Ureter (tissue), 1 donor: Measurements from ENCODE around the gene LDLR. TPM values are rescaled to one million over a fixed set of nuclear protein-coding genes. Genes with fewer than 3 reads are reported as not detected.
A peak's percentile ranks its signal among the peaks of the same experiment; 100 is the strongest.
"Not testable (repeated sequence)": the region's sequence is repeated elsewhere in the genome, so short reads cannot be mapped to it uniquely, and the experiment has no call there.

Experiments used
- DNase-seq: peaks from one replicate; pipeline ENCODE4 v3.0.0-alpha.2; 2020; ENCODE audit warnings: low spot score
- total RNA-seq: library from RNA; stranded (reverse); gene quantifications from one replicate; pipeline ENCODE4 v1.2.4, GENCODE V29; 2023
- donor health status: DM: yes; HTN: yes; CAD: no.

The LDLR gene
- total RNA-seq, 1 donor from 2014 or later, result 78.2 TPM

- DNase-seq, result no peak
These were observed 51.6 kb downstream of the LDLR start for GRCh38 chr19:11140896-11141295.

GRCh38 chr19:11141937-11142527 is 52.8 kb downstream of the LDLR start:
- no peak for DNase-seq

GRCh38 chr19:11142528-11143171 is 53.4 kb downstream of the LDLR start:
- DNase-seq, result peak; percentile 92

- DNase-seq, result no peak
These were observed 56.3 kb downstream of the LDLR start for GRCh38 chr19:11145536-11145924.

GRCh38 chr19:11148001-11148400 is 58.7 kb downstream of the LDLR start:
- no peak for DNase-seq

GRCh38 chr19:11151181-11151580 is 61.9 kb downstream of the LDLR start:
- no peak for DNase-seq

GRCh38 chr19:11152318-11153062 is 63.2 kb downstream of the LDLR start:
- peak; percentile 82 for DNase-seq

- no peak for DNase-seq
These were observed 65.4 kb downstream of the LDLR start for GRCh38 chr19:11154683-11155047.

GRCh38 chr19:11155373-11156120 is 66.3 kb downstream of the LDLR start, which contains the start of gene SPC24:
Gene SPC24 (minus strand): TSS chr19:11155782. CDS start chr19:11155776, 6 bp downstream.
- DNase-seq, result peak; percentile 95

GRCh38 chr19:11159598-11160439 is 70.6 kb downstream of the LDLR start:
- DNase-seq, result no peak

- DNase-seq, result not testable (repeated sequence)
These were observed 71.1 kb downstream of the LDLR start for GRCh38 chr19:11160440-11160768.

- DNase-seq, result no peak
These were observed 75.0 kb downstream of the LDLR start for GRCh38 chr19:11164296-11164695.

- peak; percentile 89 for DNase-seq
These were observed 75.7 kb downstream of the LDLR start for GRCh38 chr19:11164879-11165406.

- no peak for DNase-seq
These were observed 76.3 kb downstream of the LDLR start for GRCh38 chr19:11165486-11166030.

GRCh38 chr19:11166281-11167142 is 77.2 kb downstream of the LDLR start:
- DNase-seq, result peak; percentile 68

- DNase-seq, result no peak
These were observed 79.3 kb downstream of the LDLR start for GRCh38 chr19:11168568-11168967.

- no peak for DNase-seq
These were observed 80.8 kb downstream of the LDLR start for GRCh38 chr19:11169896-11170678.

GRCh38 chr19:11171144-11171543 is 81.9 kb downstream of the LDLR start:
- DNase-seq, result no peak

- DNase-seq, result no peak
These were observed 83.3 kb downstream of the LDLR start for GRCh38 chr19:11172576-11172975.
